Measurements from ENCODE around the gene CUX1. TPM values are rescaled to one million over a fixed set of nuclear protein-coding genes. Genes with fewer than 3 reads are reported as not detected.
"Not testable (repeated sequence)": the region's sequence is repeated elsewhere in the genome, so short reads cannot be mapped to it uniquely, and the experiment has no call there.

CUX1 gene
- polyA plus RNA-seq, 12 donors, result 38.3 to 53.1 (median 44.7) TPM

DNA sequence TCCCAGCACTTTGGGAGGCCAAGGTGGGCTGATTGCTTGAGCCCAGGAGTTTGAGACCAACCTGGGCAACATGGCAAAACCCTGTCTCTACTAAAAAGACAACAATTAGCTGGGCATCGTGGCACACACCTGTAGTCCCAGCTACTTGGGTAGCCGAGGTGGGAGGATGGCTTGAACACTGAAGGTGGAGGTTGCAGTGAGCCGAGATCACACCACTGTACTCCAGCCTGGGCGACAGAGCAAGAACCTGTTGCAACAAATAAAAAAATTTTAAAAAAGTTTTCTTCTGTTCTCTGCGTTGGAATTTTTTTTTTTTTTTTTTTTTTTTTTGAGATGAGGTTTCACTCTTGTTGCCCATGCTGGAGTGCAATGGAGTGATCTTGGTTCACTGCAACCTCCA is 34.9 kb downstream of the CUX1 start:
- DNase-seq, result not testable (repeated sequence)

GRCh38 chr7:101853684-101854083 is 36.3 kb downstream of the CUX1 start:
- DNase-seq, result no peak

DNA sequence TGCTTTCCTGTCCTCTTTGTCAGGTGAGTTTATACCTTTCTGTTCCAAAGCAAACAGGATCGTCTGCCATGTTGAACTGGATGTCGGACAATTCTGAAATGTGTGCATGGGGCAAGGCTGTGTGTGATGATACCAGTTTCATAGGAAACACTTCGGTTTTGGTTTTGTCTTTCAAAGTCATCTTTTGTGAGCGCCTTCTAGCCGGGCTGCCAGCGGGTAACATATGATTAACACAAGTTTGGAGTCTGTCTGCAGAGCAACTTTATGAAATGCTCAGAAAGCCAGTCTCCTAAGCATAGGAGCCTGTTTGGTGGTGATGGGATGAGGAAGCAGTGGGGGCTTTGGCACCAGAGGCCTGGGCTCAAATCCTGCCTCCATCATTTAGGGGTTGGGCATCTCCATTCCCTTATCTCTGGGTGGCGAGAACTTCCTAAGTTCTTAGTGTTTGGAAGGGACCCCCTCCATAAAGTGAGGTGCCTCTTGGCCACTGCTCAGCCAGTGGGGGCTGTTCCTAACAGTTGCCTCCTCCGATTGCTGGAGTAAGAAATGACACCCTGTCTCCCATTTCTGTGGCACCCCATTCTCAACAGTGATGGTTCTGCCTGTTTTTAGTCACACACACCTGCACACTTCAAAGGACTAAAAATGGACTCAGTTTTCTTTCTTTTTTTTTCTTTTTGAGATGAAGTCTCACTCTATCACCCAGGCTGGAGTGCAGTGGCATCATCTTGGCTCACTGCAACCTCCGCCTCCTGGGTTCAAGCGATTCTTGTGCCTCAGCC is 36.8 kb downstream of the CUX1 start:
- DNase-seq, result no peak

- peak; percentile 64 for DNase-seq
These were observed 39.3 kb downstream of the CUX1 start for GRCh38 chr7:101856473-101857357.

GRCh38 chr7:101857358-101857811 is 40.0 kb downstream of the CUX1 start:
- DNase-seq, result no peak

GRCh38 chr7:101858437-101859385 is 41.3 kb downstream of the CUX1 start:
- DNase-seq, result no peak

GRCh38 chr7:101859411-101860106 is 42.1 kb downstream of the CUX1 start:
- peak; percentile 43 for DNase-seq

- DNase-seq, result no peak
These were observed 43.1 kb downstream of the CUX1 start for GRCh38 chr7:101860316-101861217.

- DNase-seq, result no peak
These were observed 43.9 kb downstream of the CUX1 start for GRCh38 chr7:101861218-101861775.

- peak; percentile 38 for DNase-seq
These were observed 45.1 kb downstream of the CUX1 start for GRCh38 chr7:101862280-101863220.

DNA sequence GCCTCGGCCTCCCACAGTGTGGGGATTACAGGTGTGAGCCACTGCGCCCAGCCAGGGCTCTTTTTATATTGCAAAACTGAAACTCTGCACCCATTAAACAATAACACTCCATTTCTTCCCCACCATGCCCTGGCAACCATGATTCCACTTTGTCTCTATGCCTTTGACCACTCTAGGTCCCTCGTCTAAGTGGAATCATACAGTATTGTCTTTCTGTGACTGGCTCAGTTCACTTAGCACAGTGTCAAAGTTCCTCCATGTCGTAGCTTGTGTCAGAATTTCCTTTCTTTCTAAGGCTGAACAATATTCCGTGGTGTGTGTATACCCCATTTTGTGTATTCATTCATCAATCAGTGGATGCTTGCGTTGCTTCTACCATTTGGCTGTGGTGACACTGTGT is 46.2 kb downstream of the CUX1 start:
- no peak for DNase-seq

DNA sequence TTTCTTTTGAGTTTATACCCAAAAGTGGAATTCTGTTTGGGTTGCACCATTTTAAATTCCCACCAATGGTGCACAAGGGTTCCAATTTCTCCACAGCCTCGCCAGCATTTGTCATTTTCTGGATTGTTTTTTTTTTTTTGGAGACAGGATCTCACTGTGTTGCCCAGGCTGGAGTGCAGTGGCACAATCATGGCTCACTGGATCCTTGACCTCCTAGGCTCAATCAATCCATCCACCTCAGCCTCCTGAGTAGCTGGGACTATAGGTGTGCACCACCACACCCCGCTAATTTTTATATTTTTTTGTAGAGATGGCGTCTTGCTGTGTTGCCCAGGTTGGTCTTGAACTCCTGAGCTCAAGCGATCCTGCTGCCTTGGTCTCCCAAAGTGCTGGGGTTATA is 46.6 kb downstream of the CUX1 start:
- DNase-seq, result no peak

DNA sequence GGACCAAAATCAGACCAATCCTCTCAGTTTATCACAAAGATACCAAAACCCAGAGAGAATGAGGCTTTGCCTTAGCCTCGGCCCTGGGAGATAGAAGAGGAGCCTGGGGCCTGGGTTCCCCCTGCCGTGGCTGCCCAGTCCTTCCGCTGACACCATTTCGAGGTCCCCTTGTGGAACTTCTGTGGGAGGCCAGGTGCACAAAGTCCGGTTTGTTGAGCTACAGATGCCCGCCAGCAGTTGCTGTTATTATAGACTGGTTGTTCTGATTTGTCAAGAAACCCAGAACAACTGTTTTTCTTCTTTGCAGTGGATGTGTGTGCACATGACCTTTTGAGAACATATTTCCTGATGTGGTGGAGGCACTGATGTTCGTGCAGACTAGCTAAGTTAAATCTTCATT is 47.6 kb downstream of the CUX1 start:
- no peak for DNase-seq

DNA sequence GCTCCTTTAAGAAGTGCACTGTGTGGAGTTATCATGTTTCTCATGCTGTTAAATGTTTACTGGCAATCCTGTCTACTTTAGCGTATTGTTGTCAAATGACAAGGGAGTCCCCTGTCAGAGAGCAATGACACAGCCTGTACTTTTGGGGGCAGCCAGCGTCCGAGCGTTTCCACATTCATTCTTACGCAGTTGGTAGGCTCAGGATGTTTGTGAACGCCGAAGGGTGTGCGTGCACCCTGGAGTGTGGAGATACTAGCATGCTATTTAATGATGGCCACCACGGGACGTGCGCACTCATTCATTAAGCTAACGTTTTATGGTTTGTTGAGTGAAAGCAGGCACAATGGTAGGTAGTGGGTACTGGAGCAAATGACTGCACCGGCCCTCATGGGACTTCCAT is 48.0 kb downstream of the CUX1 start:
- no peak for DNase-seq

DNA sequence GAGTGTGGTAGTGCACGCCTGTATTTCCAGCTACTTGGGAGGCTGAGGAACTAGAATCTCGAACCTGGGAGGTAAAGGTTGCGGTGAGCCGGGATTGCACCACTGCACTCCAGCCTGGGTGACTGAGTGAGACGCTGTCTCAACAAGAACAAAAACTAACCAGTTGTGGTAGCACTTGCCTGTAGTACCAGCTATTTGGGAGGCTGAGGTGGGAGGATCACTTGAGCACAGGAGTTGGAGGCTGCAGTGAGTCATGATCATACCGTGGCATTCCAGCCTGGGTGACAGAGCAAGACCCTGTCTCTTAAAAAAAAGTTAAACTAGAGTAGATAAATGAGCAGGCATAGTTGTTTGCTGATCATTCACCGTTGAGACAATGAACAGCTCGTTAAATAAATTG is 48.9 kb downstream of the CUX1 start:
- DNase-seq, result no peak

DNA sequence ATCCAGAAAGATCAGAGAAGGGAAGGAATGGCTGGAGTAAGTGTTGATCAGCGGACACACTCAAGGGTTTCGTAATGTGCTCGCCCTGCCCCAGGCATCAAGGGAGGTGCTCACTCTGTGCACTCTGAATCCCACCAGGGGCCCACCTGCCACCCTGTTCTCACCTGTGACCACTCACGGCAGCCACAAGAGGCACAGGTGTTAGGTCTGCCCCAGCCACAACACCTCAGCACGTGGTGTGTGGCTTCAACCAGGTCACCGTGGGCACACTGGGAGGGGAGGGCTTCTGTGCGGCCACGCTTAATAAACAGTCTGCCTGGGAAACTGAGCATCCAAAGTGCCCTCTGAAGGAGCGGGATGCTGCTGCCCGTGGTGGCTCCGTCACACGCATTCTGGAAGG is 49.8 kb downstream of the CUX1 start:
- no peak for DNase-seq

GRCh38 chr7:101867681-101868080 is 50.3 kb downstream of the CUX1 start:
- DNase-seq, result not testable (repeated sequence)

GRCh38 chr7:101868191-101868950 is 50.9 kb downstream of the CUX1 start:
- DNase-seq, result no peak

Measured in muscle of arm (tissue), 12 donors.